HFF-Myc (cell line): Measurements from ENCODE around the gene TMEM158.

Experiments
- DNase-seq: peaks from one replicate; pipeline ENCODE4 v3.0.0-alpha.2; 2011; ENCODE audit warnings: low read depth; ENCODE audit errors: extremely low read depth
- H3K4me3 ChIP-seq: replicated peaks from 2 replicates; pipeline ENCODE4 v1.5.1; 2011; ENCODE audit warnings: low read depth, mild to moderate bottlenecking, control low read depth, low read length
- TF ChIP-seq, protein P1 (sequence below): IDR thresholded peaks from 2 replicates; pipeline ENCODE4 v1.5.1; 2012; ENCODE audit warnings: mild to moderate bottlenecking, low read depth, low read length, control low read depth; ENCODE audit errors: missing control alignments

The TMEM158 gene

DNA sequence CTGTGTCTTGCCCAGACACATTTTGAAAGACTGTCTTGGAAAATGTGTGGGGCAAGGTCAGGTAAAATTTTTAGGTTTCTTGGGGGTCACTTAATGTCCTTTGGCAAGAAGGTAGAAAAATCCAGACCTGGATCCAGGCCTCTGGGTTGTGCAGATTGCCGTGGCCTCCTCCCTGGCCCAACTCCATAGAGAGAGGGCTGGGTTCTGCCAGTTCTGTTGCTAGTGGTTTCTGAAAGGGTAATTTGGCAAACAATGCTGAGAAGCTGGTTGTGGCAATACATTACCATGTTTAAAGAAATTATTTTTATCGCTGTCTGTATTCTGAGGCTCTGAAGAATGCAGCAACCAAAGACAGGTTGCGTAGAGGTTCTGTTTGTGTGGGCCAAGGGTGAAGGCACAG is 20.2 kb upstream of the TMEM158 start:
- TF ChIP-seq, protein P1, sequence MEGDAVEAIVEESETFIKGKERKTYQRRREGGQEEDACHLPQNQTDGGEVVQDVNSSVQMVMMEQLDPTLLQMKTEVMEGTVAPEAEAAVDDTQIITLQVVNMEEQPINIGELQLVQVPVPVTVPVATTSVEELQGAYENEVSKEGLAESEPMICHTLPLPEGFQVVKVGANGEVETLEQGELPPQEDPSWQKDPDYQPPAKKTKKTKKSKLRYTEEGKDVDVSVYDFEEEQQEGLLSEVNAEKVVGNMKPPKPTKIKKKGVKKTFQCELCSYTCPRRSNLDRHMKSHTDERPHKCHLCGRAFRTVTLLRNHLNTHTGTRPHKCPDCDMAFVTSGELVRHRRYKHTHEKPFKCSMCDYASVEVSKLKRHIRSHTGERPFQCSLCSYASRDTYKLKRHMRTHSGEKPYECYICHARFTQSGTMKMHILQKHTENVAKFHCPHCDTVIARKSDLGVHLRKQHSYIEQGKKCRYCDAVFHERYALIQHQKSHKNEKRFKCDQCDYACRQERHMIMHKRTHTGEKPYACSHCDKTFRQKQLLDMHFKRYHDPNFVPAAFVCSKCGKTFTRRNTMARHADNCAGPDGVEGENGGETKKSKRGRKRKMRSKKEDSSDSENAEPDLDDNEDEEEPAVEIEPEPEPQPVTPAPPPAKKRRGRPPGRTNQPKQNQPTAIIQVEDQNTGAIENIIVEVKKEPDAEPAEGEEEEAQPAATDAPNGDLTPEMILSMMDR, result no peak
- DNase-seq, result no peak

DNA sequence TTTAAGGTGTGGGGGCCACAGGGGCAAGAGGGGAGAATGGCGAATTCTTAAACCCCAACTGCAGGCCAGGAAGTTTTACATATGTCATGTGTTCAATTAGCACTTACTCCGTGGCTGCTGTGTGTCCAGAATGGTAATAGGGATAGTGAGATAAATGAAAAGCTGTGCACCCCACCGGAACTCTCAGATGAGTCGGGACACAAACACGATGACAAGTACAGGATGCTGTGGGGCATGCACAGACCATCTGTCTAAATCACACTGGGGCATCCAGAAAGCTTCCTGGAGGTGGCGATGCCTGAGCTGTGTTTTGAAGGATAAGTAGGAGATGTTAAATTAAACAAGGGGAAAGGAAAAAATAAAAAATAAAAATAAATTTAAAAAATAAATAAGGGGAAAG is 18.3 kb upstream of the TMEM158 start:
- no peak for DNase-seq
- H3K4me3 ChIP-seq, result no peak overlapping the region
- TF ChIP-seq, protein P1, result no peak

More for the DNA sequence above, 20.2 kb upstream of the TMEM158 start:
- no peak overlapping the region for H3K4me3 ChIP-seq

DNA sequence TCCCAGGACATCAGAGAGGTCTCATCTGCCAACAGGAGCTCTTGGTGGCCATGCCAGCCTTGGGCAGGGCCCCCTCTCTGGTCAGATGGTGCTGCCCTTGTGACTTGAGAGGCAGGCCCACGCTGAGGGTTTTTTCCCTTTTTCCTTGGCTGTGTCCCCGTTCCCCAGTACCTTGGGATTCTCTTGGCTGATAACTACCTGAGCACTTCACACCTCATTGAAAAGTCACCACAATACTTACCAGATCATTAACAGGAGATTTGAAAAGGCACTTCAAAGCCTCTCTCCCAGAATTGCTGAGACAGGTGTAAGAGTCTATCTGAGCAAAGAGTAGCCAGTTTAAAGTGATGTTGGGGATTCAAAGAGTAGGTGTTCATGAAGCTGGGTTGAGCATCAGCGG is 15.1 kb upstream of the TMEM158 start:
- no peak for DNase-seq
- TF ChIP-seq, protein P1, result no peak
- H3K4me3 ChIP-seq, result no peak overlapping the region

DNA sequence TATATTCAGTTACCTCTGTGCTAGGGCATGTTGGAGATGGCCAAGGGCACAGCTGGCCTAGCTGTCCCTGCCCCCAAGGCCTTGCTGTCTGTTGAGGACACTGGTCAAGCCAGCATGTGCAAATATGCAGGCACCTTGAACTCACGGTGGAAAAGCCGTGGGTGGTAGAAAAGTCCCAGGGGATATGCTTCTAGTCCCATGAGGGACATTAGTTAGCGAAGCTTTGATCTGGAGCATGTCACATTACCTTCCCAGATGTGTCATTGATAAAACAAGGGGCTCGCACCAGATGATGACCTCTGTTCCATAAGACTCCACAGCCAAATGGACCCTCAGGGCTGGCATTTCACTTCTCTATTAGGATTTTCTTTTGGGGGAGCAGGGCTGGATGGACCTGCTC is 14.2 kb upstream of the TMEM158 start:
- H3K4me3 ChIP-seq, result no peak overlapping the region
- no peak for DNase-seq
- TF ChIP-seq, protein P1, result no peak

- no peak overlapping the region for H3K4me3 ChIP-seq
- no peak for DNase-seq
- TF ChIP-seq, protein P1, result no peak
These were observed 13.2 kb upstream of the TMEM158 start for GRCh38 chr3:45239254-45239653.

GRCh38 chr3:45236964-45237363 is 10.9 kb upstream of the TMEM158 start:
- TF ChIP-seq, protein P1, result no peak
- no peak for DNase-seq
- no peak overlapping the region for H3K4me3 ChIP-seq

DNA sequence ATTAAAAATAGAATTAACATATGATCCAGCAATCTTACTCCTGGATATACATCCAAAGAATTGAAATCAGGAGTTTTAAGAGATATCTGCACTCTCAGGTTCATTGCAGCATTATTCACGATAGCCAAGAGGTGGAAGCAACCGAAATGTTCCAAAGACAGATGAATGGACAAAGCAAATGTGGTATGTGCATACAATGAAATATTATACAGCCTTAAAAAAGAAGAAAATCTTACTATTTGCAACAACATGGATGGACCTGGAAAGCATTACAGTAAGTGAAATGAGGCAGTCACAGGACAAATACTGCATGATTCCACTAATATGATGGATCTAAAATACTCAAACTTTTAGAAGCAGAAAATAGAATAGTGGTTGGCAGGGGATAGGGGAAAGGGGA is 9.3 kb upstream of the TMEM158 start:
- no peak for DNase-seq
- H3K4me3 ChIP-seq, result no peak overlapping the region
- TF ChIP-seq, protein P1, result no peak
